CD4-positive, alpha-beta T cell treated with Interleukin-12 subunit alpha and Interleukin-12 subunit beta, for 1 hour (primary cell): ENCODE measurements around the gene CHCHD6.

Experiments
- DNase-seq: peaks from one replicate; pipeline ENCODE4 v3.0.0-alpha.2; 2020

CHCHD6 gene

DNA sequence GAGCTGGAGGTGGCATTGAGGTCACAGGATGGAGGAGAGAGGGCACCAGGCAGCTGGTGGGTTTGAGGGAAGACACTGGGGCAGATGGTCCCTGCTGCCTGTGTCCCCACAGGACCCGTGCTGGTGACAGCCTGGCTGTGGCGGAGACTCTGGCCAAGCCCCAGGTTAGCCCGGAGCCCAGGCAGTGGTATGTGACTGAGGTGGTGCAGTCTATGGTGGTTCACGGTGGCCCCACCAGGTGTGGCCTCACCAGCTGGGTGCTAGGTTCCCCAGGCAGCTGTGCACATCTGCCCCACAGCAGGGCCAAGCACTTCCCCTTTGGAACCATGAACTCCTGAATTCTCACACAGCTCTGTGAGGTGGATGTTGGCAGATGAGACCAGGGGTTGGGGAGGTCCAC, 294.3 kb downstream of the CHCHD6 start:
- DNase-seq: no peak

DNA sequence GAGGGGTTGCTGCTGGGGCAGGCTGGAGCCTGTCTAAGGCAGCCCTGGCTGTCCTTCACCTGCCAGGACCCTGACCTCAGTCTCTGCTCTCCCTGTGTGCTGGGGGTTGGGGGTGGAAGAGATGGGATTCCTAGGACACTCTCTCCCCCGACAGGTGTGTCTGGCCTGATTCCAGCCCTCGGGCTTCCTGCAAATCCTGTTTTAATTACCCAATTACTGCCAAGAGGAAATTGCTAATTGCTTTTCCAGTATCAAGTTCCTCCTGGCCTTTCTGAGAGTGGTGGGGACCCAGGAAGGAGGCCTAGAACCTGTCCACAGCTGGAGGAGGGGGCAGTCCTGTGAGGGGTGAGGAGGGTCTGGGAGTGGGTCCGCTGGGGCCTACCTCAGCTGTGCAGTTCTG, 294.7 kb downstream of the CHCHD6 start:
- DNase-seq: no peak

DNA sequence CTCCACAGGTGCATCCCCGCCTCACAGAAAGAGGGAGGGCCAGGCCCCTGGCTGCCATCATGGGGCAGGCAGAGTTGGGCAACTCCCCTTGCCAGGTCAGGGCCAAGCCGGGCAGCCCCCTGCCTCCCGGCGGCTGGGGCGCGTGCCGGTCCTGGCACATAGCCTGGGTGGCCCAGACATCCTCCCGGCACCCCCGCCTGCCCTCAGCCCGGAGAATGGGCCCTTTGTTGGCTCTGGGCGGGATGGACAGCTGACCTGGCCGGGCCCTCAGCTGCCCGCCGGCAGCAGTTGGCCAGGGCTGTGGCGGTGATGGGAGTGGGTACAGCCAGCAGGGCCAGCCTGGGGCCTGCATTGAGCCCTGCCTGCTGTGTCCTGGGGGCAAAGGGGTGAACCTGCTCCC, 295.3 kb downstream of the CHCHD6 start:
- DNase-seq: no peak

DNA sequence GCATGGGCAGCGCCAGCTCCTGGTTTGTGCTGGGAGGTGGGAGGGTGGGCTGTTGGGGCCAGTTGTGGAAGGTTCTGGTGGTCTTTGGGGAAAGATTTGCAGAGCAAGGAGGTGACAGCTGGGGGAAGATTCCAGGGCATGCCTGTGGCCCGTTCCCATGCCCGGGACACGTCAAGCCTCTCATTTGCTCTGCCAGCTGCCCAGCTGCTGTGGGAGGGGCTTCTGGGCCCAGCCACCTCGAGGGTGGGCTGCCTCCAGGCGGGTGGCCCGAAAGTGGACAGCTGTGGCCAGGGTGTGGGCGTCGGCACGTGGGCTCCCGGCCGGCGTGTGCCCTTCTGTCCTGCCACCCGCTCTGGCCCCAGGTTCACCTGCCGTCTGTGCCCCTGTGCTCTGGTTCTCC, 296.1 kb downstream of the CHCHD6 start:
- no peak for DNase-seq

DNA sequence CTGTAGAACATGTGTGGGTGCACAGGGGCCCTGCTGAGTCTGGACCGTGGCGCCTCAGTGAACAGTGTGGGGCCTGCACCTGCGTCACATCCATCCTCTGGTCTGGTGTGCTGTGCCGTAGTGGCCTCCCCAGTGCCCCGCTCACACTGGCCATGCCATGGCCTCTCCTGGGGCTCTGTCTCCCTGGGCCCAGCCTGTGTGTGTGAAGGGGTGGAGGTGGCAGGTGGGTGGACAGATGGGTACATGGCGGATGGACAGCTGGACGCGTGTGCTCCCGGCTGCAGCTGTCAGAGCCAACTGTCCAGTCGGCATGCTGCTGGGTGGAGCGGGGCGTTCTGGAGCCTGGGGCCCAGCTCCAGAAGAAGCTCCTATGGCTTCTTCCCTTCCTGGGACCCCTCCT, 296.7 kb downstream of the CHCHD6 start:
- DNase-seq: no peak

DNA sequence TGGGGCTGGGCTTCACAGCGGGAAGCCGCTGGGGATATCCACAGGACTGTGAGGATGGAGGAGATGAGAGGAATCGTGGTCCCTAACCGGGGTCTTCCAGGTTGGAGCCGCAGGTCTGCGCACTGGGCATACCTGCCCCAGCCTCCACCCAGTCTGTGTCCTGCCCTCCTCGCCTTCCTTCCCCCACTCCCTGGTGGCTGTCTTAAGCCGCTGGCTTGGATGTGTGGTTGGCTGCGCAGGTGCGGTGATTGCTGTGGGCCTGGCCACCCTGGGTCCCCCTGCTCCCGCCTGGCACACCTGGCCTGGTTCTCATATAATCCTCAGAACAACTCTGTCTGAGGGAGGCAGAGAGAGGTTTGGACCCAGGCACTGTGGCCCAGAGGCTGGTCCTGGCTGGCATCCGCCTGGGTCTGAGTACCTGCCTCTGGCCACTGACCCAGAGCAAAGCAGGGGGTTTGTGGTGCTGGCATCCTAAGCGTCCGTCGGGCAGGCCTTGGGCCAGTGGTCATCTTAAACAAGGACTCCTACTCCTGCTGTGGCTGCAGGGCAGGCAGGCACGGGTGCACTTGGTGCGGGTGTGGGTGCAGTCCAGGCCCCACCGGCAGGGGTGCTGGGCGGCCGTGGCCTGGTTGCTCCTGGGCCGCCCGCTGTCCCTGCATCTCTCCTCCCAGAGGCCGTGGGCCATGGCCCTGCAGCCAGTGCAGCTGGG, 297.6 kb downstream of the CHCHD6 start:
- no peak for DNase-seq

DNA sequence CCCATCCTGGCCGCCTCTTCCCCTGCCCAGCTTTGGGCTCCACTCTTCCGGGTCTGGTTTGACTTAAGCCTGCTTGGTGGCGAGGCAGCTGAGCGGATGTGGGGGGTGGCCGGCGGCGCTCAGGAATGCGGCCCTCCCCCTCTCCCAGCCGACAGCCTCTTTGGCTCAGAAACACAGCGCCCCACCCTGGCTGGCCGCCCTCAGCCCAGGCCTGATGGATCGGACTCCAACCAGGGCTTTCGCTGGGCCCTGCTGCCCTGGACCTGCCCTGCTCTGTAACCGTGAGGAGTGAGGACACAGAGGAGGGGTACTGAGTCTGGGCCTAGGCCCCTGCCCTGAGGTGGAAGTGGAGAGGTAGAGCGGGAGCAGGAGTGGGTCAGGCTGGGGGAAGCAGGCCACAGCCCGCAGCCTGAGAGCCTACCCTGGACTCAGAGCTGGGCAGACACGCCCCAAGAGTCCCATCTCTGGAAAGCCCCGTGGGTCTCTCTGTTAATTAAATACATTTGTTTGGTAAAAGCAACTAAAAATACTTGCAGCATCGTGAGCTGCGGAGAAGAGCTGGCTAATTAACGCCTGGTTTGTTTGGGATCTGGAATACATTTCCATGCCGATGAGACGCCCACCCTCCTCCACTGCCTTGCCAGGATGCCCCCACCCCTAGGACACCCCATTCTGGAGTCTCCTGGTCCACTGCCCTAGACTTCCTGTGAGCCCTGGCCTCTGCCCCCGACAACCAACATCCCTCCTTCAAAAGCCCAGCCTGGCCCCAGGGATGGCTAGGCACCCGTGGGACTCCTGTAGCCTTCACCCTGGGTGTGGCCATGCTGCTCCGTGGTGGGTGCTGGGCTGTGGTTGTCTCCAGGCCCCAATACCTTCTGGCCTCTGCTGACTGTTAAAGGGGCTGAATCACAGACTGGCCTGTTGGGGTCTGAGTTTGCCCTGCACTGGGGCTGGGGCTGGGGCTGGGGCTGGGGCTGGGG, 298.4 kb downstream of the CHCHD6 start:
- DNase-seq: no peak

DNA sequence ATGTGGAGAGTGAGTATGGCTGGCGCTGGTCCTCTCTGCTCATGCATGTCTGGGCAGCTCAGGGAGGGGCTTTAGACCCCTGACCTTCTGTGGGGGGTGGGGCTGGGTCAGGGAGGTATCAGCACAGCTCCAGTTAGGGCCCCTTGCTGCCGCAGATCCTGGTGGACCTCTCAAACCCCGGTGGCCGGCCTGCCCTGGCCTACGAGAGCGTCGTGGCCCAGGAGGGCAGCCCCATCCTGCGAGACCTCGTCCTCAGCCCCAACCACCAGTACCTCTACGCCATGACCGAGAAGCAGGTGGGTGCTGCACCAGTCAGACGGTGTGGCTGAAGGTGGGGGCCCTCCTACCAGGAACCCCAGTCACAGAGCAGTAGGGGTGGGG, 299.1 kb downstream of the CHCHD6 start:
- DNase-seq: no peak

DNA sequence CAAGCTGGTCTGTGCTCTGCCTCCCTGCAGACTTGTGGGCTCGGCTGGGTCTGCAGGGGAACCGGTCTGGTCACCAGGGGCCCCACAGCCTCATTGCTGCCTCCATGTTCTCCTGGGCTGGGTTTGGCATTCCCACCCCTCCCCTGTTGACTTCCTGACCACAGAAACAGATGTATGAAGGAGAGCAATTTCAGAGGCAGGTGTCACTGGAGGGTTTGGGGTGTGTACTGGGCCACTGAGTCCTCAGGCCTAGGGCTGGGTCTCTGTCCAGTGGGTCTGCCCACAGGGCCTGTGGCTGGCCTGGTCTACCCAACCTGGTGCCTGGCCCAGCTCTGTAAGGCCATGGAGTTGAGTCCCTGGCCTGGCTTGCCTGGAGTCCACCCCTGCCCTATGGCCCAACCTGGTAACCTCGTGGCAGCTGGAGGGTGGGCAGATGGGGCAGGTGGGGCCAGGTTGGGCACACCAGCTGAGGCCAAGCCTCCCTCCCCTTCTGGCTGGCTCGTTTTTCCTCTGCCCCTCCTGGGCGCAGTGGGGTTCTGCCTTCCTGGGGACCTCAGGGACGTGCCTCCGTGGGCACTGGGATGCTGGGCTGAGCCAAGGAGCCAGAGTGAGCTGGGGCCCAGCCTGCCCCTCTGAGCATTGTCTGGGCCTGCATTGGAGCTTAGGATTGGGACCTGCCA, 299.7 kb downstream of the CHCHD6 start:
- no peak for DNase-seq

DNA sequence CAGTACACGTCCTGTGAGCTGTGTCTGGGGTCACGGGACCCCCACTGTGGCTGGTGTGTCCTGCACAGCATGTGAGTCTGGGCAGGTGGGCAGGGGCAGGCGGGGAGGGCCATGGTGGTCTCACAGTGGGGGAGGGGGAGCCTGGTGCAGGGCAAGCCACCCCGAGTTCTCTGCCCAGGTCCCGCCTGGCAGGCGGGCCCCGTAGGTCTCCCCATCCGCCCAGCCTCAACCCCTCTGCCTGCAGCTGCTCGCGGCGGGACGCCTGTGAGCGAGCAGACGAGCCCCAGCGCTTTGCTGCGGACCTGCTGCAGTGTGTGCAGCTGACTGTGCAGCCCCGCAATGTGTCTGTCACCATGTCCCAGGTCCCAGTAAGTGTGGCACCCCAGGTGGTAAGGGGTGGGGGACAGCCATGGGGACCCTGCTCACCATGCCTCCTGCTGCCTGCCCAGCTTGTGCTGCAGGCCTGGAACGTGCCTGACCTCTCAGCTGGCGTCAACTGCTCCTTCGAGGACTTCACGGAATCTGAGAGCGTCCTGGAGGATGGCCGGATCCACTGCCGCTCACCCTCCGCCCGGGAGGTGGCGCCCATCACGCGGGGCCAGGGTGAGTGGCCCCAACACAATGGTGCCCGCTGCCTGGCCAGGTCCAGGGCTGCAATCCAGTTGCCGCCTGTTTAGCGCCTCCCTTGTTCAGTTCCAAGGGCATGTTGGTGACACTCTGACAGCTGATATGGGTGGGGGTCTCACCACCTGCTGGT, 300.8 kb downstream of the CHCHD6 start:
- no peak for DNase-seq

DNA sequence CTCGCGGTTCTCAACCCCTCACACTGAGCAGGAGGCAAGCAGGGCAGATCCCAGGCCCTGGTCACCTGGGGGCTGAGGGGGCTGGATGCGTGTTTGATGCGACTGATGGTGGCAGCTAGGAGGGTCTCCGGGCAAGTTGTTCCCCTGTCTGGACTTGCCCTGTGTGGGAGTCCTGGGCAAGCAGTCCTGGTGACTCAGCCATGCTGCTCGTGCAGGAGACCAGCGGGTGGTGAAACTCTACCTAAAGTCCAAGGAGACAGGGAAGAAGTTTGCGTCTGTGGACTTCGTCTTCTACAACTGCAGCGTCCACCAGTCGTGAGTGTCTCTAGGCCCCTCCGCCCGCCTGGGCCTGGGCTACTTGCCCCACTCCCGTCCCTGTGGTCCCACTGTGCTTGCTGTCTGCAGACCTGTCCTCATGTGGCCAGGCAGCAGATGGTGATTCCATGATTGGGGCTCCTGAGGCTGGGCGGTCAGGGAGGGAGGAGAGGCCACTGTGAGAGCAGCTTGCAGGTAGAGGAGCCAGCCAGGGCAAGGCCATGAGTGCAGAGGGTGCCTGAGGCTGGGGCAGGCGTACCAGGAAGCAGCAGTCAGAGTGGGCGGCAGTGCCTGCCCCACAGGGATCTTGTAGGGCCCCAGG, 301.9 kb downstream of the CHCHD6 start:
- no peak for DNase-seq

DNA sequence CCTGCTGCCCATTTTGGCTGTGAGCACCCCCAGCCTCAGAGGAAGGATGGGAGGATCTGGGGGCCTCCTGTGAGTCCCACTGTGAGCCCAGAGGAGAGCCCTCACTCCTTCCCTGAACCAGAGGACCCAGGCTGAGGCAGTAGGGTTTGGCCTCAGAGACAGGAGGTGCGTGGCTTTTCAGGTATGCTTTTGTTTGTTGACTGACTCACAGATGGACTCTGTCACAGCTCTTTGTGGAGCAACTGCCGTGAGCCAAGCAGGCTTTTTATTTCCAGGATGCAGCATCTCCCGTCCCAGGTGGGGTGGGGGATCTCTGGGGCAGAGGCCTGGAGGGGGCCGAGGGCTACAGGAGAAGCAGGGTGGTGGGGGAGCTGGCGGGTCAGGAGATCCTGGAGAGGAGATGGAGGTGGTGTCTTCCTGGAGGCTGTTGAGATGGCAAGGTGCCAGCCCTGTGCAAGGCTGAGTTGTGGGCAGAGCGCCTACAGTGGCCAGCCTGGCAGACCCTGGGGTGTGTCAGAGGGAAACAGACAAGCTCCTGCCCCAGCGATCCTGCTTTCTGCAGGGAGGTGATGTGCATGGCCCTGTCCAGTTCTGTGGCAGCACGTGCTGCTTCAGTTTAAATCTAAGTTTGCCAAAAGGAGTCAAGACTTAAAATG, 302.9 kb downstream of the CHCHD6 start:
- DNase-seq: no peak

DNA sequence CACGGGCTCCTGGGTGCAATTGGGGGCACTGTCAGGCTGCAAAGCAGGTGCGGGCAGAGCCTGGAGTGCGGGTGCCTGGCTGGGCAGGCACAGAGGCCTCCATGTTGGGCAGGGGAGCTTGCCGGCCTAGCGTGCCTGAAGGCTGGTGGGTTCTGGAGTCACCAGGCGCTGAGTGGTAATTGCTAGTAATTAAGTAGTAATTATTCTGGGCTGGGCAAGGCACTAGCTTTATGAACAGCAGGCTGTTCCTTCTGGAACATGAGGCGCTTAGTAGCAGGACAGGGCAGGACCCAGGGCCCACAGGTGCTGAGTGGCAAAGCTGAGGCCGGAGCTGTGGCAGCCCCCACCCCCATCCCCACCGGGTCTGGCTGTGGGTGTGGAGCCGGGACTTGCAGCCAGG, 304.2 kb downstream of the CHCHD6 start:
- DNase-seq: no peak

DNA sequence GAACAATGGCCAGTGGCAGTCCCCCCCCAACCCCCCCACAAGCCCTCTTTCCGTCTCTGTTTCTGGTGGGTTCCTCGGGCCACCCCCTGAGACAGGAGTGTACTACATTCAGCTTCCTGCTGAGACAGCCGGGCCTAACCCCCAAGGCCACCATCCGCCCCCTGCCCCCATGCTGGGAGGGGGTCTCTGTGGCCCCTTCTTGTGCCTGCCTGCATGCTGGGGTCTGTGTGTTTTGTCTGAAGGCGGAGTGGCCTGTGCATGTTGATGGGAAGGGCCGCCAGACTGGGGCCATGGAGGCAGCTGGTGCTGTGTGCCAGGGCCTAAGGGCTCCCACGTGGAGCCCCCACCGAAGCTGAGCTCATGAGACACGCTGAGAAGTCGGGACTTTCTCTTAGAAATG, 305.5 kb downstream of the CHCHD6 start:
- DNase-seq: no peak
